HepG2 (cell line): ENCODE measurements around the gene PSMC1.

Source experiments
- ATF7 ChIP-seq, 2 experiments: fragments of 450-650 bp in 1 of 2; sonication (generic) in 1 of 2; formaldehyde crosslinking in 1 of 2; IDR thresholded peaks; 2 replicates each; pipeline versions ENCODE4 v1.4.0 to v1.6.1; 2016 to 2020; ENCODE audit warnings: antibody characterized with exemption in 1 of 2, mild to moderate bottlenecking in 1 of 2, missing genetic modification reagents in 1 of 2
- GTF3A ChIP-seq: sonication (generic); formaldehyde crosslinking; conservative IDR thresholded peaks from 2 replicates; pipeline ENCODE4 v1.4.0; 2020; ENCODE audit warnings: mild to moderate bottlenecking, missing genetic modification reagents
- SIN3A ChIP-seq: IDR thresholded peaks from 2 replicates; pipeline ENCODE4 v1.6.1; 2011; ENCODE audit warnings: low read depth, mild to moderate bottlenecking, control low read depth, low read length, borderline replicate concordance
- SOX6 ChIP-seq, 2 experiments: fragments of 450-650 bp in 1 of 2; sonication (generic) in 1 of 2; formaldehyde crosslinking in 1 of 2; IDR thresholded peaks; 2 replicates each; pipeline versions ENCODE4 v1.4.0 to v1.6.1; 2017 to 2020; ENCODE audit warnings: antibody characterized with exemption in 1 of 2, mild to moderate bottlenecking in 1 of 2, missing genetic modification reagents in 1 of 2
- SUZ12 ChIP-seq: fragments of 150-350 bp; IDR thresholded peaks from 2 replicates; pipeline ENCODE4 v1.6.1; 2014; ENCODE audit warnings: low read depth, low read length
- USF2 ChIP-seq, 2 experiments: sonication (generic) in 1 of 2; formaldehyde crosslinking in 1 of 2; IDR thresholded peaks; 2 replicates each; pipeline versions ENCODE4 v1.5.1 to v1.6.1; 2011 to 2020; ENCODE audit warnings: borderline replicate concordance in 1 of 2, low read depth in 1 of 2, low read length in 1 of 2, mild to moderate bottlenecking in 1 of 2, missing genetic modification reagents in 1 of 2, moderate library complexity in 1 of 2
- ZNF382 ChIP-seq: sonication (generic); formaldehyde crosslinking; IDR thresholded peaks from 2 replicates; pipeline ENCODE4 v1.5.0; 2020; ENCODE audit warnings: missing genetic modification reagents, mild to moderate bottlenecking, borderline replicate concordance
- ZNF598 ChIP-seq: sonication (generic); formaldehyde crosslinking; IDR thresholded peaks from 2 replicates; pipeline ENCODE4 v1.5.1; 2020; ENCODE audit warnings: mild to moderate bottlenecking, missing genetic modification reagents, borderline replicate concordance
- ZNF816 ChIP-seq: sonication (generic); formaldehyde crosslinking; IDR thresholded peaks from 2 replicates; pipeline ENCODE4 v1.8.0; 2022; ENCODE audit warnings: missing genetic modification reagents, mild to moderate bottlenecking, borderline replicate concordance
- TF ChIP-seq, protein P1 (sequence below), 2 experiments: sonication (generic) in 1 of 2; formaldehyde crosslinking in 1 of 2; IDR thresholded peaks; 2 replicates each; pipeline versions ENCODE4 v1.4.0 to v1.6.1; 2018 to 2020; ENCODE audit warnings: missing genetic modification reagents in 2 of 2, borderline replicate concordance in 1 of 2, low read depth in 1 of 2, mild to moderate bottlenecking in 1 of 2, missing biosample characterization in 1 of 2
- TF ChIP-seq, protein P2 (sequence below): IDR thresholded peaks from 2 replicates; pipeline ENCODE4 v1.6.1; 2012; ENCODE audit warnings: inconsistent platforms
- TF ChIP-seq, protein P3 (sequence below), 2 experiments: IDR thresholded peaks; 2 replicates each; pipeline ENCODE4 v1.6.1; 2011 to 2012; ENCODE audit warnings: low read length in 2 of 2, borderline replicate concordance in 1 of 2, low read depth in 1 of 2, mild to moderate bottlenecking in 1 of 2, moderate library complexity in 1 of 2
- TF ChIP-seq, protein P4 (sequence below): sonication (generic); formaldehyde crosslinking; IDR thresholded peaks from 2 replicates; pipeline ENCODE4 v1.8.0; 2022; ENCODE audit warnings: missing genetic modification reagents, mild to moderate bottlenecking, moderate library complexity, borderline replicate concordance

GRCh38 chr14:90275820-90276219, 19.5 kb downstream of the PSMC1 start:
- no peak for TF ChIP-seq SIN3A
- no peak for TF ChIP-seq ATF7 (IDR thresholded peaks at IDR 0.05)
- TF ChIP-seq ATF7 (CRISPR knock-in tag; IDR thresholded peaks at IDR 0.05), result no peak
- TF ChIP-seq, protein P1, sequence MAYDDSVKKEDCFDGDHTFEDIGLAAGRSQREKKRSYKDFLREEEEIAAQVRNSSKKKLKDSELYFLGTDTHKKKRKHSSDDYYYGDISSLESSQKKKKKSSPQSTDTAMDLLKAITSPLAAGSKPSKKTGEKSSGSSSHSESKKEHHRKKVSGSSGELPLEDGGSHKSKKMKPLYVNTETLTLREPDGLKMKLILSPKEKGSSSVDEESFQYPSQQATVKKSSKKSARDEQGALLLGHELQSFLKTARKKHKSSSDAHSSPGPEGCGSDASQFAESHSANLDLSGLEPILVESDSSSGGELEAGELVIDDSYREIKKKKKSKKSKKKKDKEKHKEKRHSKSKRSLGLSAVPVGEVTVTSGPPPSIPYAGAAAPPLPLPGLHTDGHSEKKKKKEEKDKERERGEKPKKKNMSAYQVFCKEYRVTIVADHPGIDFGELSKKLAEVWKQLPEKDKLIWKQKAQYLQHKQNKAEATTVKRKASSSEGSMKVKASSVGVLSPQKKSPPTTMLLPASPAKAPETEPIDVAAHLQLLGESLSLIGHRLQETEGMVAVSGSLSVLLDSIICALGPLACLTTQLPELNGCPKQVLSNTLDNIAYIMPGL (CRISPR knock-in tag; IDR thresholded peaks at IDR 0.05; ENCODE audit: borderline replicate concordance in 1 of 2, low read depth in 1 of 2), result no peak
- TF ChIP-seq, protein P2, sequence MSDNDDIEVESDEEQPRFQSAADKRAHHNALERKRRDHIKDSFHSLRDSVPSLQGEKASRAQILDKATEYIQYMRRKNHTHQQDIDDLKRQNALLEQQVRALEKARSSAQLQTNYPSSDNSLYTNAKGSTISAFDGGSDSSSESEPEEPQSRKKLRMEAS, result no peak
- TF ChIP-seq SUZ12, result no peak
- no peak for TF ChIP-seq GTF3A (CRISPR knock-in tag)
- no peak for TF ChIP-seq USF2 (IDR thresholded peaks at IDR 0.05; ENCODE audit: low read depth, low read length)
- no peak for TF ChIP-seq USF2 (CRISPR knock-in tag; IDR thresholded peaks at IDR 0.05; ENCODE audit: borderline replicate concordance)
- TF ChIP-seq, protein P3, sequence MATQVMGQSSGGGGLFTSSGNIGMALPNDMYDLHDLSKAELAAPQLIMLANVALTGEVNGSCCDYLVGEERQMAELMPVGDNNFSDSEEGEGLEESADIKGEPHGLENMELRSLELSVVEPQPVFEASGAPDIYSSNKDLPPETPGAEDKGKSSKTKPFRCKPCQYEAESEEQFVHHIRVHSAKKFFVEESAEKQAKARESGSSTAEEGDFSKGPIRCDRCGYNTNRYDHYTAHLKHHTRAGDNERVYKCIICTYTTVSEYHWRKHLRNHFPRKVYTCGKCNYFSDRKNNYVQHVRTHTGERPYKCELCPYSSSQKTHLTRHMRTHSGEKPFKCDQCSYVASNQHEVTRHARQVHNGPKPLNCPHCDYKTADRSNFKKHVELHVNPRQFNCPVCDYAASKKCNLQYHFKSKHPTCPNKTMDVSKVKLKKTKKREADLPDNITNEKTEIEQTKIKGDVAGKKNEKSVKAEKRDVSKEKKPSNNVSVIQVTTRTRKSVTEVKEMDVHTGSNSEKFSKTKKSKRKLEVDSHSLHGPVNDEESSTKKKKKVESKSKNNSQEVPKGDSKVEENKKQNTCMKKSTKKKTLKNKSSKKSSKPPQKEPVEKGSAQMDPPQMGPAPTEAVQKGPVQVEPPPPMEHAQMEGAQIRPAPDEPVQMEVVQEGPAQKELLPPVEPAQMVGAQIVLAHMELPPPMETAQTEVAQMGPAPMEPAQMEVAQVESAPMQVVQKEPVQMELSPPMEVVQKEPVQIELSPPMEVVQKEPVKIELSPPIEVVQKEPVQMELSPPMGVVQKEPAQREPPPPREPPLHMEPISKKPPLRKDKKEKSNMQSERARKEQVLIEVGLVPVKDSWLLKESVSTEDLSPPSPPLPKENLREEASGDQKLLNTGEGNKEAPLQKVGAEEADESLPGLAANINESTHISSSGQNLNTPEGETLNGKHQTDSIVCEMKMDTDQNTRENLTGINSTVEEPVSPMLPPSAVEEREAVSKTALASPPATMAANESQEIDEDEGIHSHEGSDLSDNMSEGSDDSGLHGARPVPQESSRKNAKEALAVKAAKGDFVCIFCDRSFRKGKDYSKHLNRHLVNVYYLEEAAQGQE (IDR thresholded peaks at IDR 0.05; ENCODE audit: borderline replicate concordance in 1 of 2, low read depth in 1 of 2, low read length in 2 of 2), result no peak
- TF ChIP-seq ZNF598 (CRISPR knock-in tag), result no peak
- TF ChIP-seq SOX6 (IDR thresholded peaks at IDR 0.05), result no peak
- no peak for TF ChIP-seq SOX6 (CRISPR knock-in tag; IDR thresholded peaks at IDR 0.05)
- TF ChIP-seq, protein P4, sequence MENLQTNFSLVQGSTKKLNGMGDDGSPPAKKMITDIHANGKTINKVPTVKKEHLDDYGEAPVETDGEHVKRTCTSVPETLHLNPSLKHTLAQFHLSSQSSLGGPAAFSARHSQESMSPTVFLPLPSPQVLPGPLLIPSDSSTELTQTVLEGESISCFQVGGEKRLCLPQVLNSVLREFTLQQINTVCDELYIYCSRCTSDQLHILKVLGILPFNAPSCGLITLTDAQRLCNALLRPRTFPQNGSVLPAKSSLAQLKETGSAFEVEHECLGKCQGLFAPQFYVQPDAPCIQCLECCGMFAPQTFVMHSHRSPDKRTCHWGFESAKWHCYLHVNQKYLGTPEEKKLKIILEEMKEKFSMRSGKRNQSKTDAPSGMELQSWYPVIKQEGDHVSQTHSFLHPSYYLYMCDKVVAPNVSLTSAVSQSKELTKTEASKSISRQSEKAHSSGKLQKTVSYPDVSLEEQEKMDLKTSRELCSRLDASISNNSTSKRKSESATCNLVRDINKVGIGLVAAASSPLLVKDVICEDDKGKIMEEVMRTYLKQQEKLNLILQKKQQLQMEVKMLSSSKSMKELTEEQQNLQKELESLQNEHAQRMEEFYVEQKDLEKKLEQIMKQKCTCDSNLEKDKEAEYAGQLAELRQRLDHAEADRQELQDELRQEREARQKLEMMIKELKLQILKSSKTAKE (CRISPR knock-in tag), result no peak
- no peak for TF ChIP-seq ZNF816
- TF ChIP-seq ZNF382 (CRISPR knock-in tag), result no peak
